ENCODE results near the gene IGSF3. TPM values are rescaled to one million over a fixed set of nuclear protein-coding genes. Genes with fewer than 3 reads are reported as not detected.
A peak's percentile ranks its signal among the peaks of the same experiment; 100 is the strongest.

IGSF3 gene
- 10 to 100 TPM in 11 of 12 donors, not detected in 1; 16.2 to 46.5 (median 28.2) TPM for polyA plus RNA-seq (ENCODE audit: insufficient read length in 12 of 12)
- long read RNA-seq, donor 1, partial matches to known transcripts = 14 of 14 reads
- long read RNA-seq, donor 1, other reads (novel, unspliced or antisense) = 0 of 14 reads
- long read RNA-seq, donor 2, full-length matches to known transcripts = 1 of 11 reads
- long read RNA-seq, donor 2, partial matches to known transcripts = 10 of 11 reads
- long read RNA-seq, donor 2, other reads (novel, unspliced or antisense) = 0 of 11 reads
- long read RNA-seq, donor 3 = 0 reads
- long read RNA-seq, donor 4 = 0 reads
- long read RNA-seq, donor 5, partial matches to known transcripts = 6 of 6 reads
- long read RNA-seq, donor 5, other reads (novel, unspliced or antisense) = 0 of 6 reads
- long read RNA-seq, donor 6, partial matches to known transcripts = 5 of 5 reads
- long read RNA-seq, donor 6, other reads (novel, unspliced or antisense) = 0 of 5 reads
- long read RNA-seq, donor 7, partial matches to known transcripts = 5 of 5 reads
- long read RNA-seq, donor 7, other reads (novel, unspliced or antisense) = 0 of 5 reads
- long read RNA-seq, donor 8, partial matches to known transcripts = 9 of 9 reads
- long read RNA-seq, donor 8, other reads (novel, unspliced or antisense) = 0 of 9 reads
- long read RNA-seq, donor 9, partial matches to known transcripts = 12 of 12 reads
- long read RNA-seq, donor 9, other reads (novel, unspliced or antisense) = 0 of 12 reads
- long read RNA-seq, donor 10, full-length matches to known transcripts = 1 of 13 reads
- long read RNA-seq, donor 10, partial matches to known transcripts = 12 of 13 reads
- long read RNA-seq, donor 10, other reads (novel, unspliced or antisense) = 0 of 13 reads
- long read RNA-seq, donor 11, partial matches to known transcripts = 6 of 6 reads
- long read RNA-seq, donor 11, other reads (novel, unspliced or antisense) = 0 of 6 reads

- DNase-seq = peak; percentile 66
Observed at GRCh38 chr1:116667575-116668105, at the start of gene IGSF3. Gene IGSF3 (minus strand): TSS chr1:116667733. CDS start chr1:116666326, 1,407 bp downstream.

- DNase-seq = no peak
Observed at GRCh38 chr1:116717318-116717717, 49.8 kb upstream of the IGSF3 start.

DNA sequence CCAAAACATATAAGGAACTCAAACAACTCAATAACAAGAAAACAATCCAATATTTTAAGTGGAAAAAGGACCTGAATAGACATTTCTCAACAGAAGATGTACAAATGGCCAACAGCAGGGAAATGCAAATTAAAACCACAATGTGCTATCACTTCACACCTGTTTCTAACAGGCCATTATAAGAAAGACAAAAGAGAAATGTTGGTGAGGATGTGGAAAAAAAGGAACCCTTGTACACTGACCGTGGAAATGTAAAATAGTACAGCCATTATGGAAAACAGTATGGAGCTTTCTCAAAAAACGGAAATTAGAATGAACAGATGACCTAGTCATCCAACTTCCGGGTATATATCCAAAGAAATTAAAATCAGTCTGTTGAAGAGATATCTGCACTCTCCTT is 48.9 kb upstream of the IGSF3 start:
- no peak for DNase-seq

- no peak for DNase-seq
Observed at GRCh38 chr1:116713474-116713873, 45.9 kb upstream of the IGSF3 start.

DNA sequence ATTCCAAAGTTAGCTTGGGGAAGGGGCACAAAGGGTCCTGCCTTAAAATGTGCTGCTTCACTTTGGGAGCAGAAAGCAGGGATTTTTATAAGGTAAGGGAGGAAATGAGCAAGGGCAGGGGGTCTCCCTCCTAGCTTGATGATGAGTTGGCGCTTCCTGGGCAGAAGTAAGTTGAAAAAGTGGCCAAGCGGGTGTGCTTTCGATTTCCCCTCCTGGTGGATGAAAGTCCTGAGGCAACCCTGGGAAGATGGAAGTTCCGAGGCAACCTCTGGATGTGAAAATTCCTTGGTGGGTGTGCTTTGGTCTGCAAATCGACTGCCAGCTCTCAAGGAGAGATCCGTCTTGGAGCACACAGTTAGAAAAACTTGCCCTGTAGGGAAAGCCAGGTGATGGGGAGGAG is 45.0 kb upstream of the IGSF3 start:
- no peak for DNase-seq

- no peak for DNase-seq
Observed at GRCh38 chr1:116711263-116711840, 43.8 kb upstream of the IGSF3 start.

DNA sequence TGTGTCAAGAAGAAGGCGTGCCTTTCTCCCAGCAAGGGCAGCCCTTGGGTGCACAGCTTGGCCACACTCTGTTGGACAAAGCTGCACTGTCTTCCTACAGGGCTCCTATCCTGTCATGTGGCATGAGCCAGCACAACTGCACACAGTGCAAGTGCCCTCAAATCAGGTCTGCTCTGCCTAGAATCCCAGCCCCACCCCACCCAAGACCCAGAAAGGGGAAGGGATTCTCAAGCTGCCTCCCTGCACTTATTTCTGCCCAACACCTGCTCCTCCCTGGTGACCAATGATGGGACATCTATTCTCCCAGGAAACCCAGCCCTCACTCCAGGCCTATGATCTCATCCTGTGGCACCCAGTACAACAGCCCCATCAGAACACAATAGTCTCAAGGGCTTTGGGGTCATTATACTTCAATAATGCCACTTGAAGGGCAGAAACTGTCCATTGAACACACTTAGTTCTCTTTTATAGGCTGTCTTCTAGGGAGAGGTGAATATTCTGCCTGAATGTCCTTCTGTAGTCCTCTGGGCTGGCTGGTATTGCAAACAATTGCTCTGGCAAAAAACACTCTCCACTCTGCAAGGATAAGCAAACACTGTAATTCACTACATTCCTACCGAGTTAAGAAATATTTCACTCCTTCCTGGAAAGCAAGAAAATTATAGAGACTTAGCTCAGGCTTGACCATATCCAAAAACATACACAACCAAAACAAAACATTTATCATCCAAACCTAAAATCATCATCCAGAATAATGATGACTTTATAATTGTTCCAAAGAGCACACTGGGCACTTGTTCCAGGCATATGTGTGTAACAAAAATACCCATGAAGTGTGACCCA is 43.1 kb upstream of the IGSF3 start:
- no peak for DNase-seq

DNA sequence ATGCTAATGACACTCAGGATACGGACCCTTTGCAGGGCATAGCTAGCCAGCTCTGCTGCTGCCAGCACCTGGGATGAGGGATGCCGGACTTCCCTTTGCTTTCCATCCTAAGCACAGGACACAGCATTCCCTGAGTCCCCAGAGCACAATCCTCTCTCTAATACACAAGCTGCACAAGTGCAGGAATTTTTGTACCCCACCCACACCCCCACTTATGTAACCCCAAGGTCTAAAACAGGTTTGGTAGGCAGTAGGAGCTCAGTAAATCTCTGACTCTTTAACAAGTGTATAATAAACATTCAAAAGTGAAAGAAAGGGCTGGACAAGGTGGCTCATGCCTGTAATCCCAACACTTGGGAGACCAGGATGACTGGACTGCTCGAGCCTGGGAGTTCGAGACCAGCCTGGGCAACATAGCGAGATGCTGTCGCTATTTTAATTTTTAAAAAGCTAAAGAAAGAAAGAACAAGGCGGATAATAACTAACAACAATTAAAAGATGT is 42.2 kb upstream of the IGSF3 start:
- no peak for DNase-seq

- no peak for DNase-seq
Observed at GRCh38 chr1:116708255-116708900, 40.8 kb upstream of the IGSF3 start.

- DNase-seq = no peak
Observed at GRCh38 chr1:116706841-116707240, 39.3 kb upstream of the IGSF3 start.

DNA sequence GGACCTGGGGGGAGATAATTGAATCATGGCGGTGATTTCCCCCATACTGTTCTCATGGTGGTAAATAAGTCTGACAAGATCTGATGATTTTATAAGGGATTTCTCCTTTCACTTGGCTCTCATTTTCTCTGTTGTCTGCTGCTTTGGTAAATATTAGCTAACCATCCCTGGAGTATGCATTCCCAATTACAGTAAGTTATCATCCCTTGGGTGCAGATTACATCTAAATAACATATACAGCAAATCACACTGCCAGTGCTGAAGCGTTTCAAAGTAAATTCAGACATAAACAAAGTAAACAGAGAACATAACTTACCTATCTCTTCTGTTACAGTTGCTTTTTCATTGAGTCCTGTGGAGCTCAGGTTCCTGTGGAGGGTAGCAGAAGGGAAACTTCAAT is 38.6 kb upstream of the IGSF3 start:
- DNase-seq = no peak

DNA sequence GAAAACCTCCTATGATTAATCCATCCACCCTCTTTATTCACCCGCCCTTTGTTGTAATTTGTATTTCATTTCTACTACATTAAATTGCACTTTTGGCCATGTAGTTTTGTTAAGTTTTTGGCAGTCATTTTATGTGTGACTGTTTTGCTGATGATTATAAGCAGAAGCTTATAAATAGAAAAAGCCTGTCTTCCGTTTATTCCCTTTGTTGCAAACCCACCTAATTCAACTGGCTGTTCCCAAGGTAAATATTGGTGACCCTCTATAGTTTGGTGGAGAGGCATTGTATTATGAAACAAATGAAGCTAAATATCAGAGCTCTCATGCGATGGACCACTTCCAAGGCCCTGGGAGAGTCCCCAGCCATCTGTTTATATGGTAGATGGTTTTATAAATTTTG is 36.7 kb upstream of the IGSF3 start:
- peak; percentile 38 for DNase-seq

DNA sequence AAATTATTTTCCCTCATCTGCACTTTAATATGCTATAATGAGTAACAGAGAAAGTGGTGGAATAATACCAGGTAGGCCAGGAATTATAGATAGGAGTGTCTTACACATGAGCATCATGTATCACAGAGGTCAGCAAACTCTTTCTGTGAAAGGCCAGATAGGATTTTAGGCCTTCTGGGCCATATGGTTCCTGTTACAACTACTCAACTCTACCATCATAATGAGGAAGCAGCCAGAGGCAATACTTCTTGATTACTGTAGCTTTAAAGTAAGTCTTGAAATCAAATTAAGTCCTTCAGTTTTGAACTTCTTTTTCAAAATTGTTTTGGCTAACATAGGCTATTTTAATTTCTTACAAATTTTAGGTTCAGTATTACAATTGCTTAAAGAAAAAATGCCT is 32.1 kb upstream of the IGSF3 start:
- DNase-seq = no peak

GRCh38 chr1:116698244-116698595 is 30.7 kb upstream of the IGSF3 start:
- DNase-seq = no peak

DNA sequence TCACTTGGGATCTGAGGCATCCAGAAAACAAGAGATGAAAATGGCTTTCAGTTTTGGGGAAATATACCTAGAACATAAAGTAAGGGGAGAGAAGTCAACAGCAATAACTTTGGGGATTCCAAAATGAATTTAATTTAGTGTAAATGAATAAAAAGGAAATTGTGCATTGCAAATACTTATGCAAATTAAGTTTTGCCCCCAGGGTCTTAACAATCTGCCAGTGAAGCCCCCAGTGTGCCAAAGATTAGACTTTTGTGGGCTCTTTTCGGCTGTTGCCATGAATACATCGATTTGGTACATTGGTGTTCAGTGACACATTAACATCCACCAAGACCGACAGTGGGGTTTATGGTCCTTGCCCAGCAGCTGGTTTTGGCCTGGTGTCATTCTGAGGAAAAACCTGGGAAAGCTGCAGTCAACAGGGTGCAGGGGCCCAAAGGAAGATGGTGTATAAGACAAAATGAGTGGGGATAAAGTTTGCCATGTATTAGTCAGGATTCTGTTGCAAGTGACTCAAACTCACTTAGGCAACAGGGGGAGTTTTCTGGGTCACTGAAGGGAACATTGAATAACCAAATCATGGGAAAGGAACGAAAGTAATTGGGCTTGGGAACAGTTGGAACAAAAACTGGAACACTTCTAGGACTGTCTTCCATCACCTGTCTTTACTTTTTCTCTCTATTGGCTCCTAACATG is 30.2 kb upstream of the IGSF3 start:
- DNase-seq = no peak

DNA sequence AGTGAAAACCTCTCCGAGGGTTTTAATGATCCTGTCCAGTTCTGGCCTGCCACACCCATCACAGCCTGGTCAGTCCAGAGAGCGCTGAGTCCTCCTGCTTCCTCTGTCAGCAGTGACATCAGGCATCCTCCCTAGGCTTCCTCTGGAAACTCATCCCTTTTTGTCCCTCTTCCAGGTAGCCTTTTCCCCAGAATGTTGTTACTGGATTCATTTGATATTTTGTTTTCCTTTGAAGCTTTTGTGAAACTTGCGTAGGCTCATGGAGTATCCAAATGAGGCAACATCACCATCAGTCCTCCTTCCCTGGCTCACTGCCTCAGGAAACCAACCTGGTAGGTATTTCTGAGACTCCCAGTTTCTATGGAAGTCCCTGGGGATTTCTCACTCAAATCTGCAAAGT is 27.0 kb upstream of the IGSF3 start:
- no peak for DNase-seq

DNA sequence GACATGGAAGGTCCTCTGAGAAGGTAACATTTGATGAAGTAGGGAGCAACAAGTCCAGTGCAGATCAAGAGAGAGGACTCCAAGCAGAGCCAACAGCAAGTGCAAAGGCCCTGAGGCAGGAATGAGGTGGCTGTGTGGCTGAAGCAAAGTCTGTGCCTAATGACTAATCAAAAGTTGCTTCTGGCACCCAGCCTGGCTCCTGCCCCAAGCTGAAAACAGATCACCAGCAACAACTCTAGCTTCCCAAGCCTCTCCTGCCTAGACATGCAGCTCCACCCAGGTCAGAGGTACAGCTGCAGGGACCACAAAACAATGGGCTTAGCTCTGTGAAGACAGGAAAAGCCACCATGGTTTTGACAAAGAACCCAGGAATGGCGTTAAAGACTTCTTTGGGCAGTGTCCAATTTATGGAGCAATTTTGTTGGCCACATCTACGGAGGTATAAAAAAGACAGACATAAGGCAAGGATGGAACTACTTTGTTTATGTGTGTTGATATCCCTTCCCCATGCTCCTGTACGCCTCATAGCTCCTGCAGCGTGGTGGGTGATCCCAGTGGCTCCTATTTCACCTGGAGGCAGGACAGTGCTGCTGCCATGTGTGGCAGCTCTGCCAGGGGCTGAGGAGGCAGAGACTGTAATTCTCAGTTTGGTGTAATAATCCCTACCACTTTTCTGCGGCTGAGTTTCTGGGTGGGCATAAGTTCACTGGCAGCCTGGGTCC is 26.4 kb upstream of the IGSF3 start:
- no peak for DNase-seq

DNA sequence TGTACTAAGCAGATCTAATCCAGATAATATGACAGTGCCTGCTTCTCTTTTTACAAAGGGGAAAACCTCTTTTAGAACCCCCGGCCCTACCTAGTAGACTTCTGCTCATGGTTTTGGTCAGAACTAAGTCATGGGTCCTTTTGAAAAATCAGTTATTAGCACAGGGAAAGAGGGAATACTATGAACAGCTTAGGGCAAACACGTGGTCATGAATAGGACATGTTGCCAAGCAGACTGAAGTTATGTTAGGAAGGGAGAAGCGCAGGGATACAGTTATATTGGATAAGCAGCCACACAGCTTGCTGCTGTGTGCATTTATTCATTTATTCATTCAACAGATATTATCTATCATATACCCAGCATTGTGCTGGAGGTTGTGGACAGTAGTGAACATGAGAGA is 25.3 kb upstream of the IGSF3 start:
- DNase-seq = peak; percentile 56

GRCh38 chr1:116690849-116691406 is 23.4 kb upstream of the IGSF3 start:
- peak; percentile 78 for DNase-seq
